Neural cell (in vitro differentiated cells): ENCODE measurements around the gene CACNA1D. TPM values are rescaled to one million over a fixed set of nuclear protein-coding genes. Genes with fewer than 3 reads are reported as not detected.

Experiments used
- H2AFZ ChIP-seq: fragments of 200-600, 300-800 bp; sonication (generic), shearing (Covaris generic); 2 replicates; pipeline ENCODE4 v1.6.0; 2014; ENCODE audit warnings: low read depth, mild to moderate bottlenecking, antibody characterized with exemption, low read length, moderate library complexity
- H3F3A ChIP-seq: fragments of 200-600 bp; shearing (Covaris generic); 2 replicates; pipeline ENCODE4 v1.6.1; 2016; ENCODE audit warnings: mild to moderate bottlenecking, moderate library complexity, mixed read lengths, antibody characterized with exemption, low read length; ENCODE audit not compliant: insufficient read depth, poor library complexity, severe bottlenecking
- H3K27ac ChIP-seq: fragments of 200-600, 300-800 bp; sonication (generic), shearing (Covaris generic); 2 replicates; pipeline ENCODE4 v1.5.1; 2014; ENCODE audit warnings: mild to moderate bottlenecking, low read length, moderate library complexity
- H3K27me3 ChIP-seq: fragments of 300-800, 200-600 bp; sonication (generic), shearing (Covaris generic); 2 replicates; pipeline ENCODE4 v1.6.0; 2014; ENCODE audit warnings: mild to moderate bottlenecking, low read depth, low read length, moderate library complexity; ENCODE audit not compliant: insufficient read depth
- H3K36me3 ChIP-seq: fragments of 300-800, 200-600 bp; sonication (generic), shearing (Covaris generic); 2 replicates; pipeline ENCODE4 v1.5.1; 2014; ENCODE audit warnings: mild to moderate bottlenecking, antibody characterized with exemption, low read length, moderate library complexity; ENCODE audit not compliant: insufficient read depth
- H3K4me2 ChIP-seq: fragments of 300-800, 200-600 bp; sonication (generic), shearing (Covaris generic); 2 replicates; pipeline ENCODE4 v1.6.0; 2014; ENCODE audit warnings: mild to moderate bottlenecking, low read length
- H3K4me3 ChIP-seq: fragments of 300-800, 200-600 bp; sonication (generic), shearing (Covaris generic); 2 replicates; pipeline ENCODE4 v1.5.1; 2014; ENCODE audit warnings: mild to moderate bottlenecking, low read length, moderate library complexity
- H3K79me2 ChIP-seq: fragments of 200-600 bp; shearing (Covaris generic); replicated peaks from 2 replicates; pipeline ENCODE4 v1.6.0; 2014; ENCODE audit warnings: mild to moderate bottlenecking, low read length, moderate library complexity; ENCODE audit not compliant: insufficient read depth
- H3K9ac ChIP-seq: fragments of 300-800, 200-600 bp; sonication (generic), shearing (Covaris generic); 2 replicates; pipeline ENCODE4 v1.6.1; 2016; ENCODE audit warnings: mild to moderate bottlenecking, low read length, mixed read lengths
- H3K9me2 ChIP-seq: fragments of 200-600 bp; shearing (Covaris generic); 2 replicates; pipeline ENCODE4 v1.6.1; 2016; ENCODE audit warnings: mild to moderate bottlenecking, low read length, mixed read lengths; ENCODE audit not compliant: insufficient read depth
- H3K9me3 ChIP-seq: fragments of 200-600, 300-800 bp; sonication (generic), shearing (Covaris generic); 2 replicates; pipeline ENCODE4 v1.6.1; 2016; ENCODE audit warnings: mild to moderate bottlenecking, mixed run types, low read length, moderate library complexity, mixed read lengths
- H4K20me1 ChIP-seq: fragments of 200-600 bp; shearing (Covaris generic); 2 replicates; pipeline ENCODE4 v1.6.1; 2016; ENCODE audit warnings: mild to moderate bottlenecking, mixed run types; ENCODE audit not compliant: insufficient read depth
- CTCF ChIP-seq: fragments of 450-650 bp; IDR thresholded peaks from 2 replicates; pipeline ENCODE4 v1.5.1; 2014; ENCODE audit warnings: antibody characterized with exemption, mild to moderate bottlenecking, moderate library complexity; ENCODE audit not compliant: poor library complexity, severe bottlenecking
- EP300 ChIP-seq: fragments of 450-650 bp; conservative IDR thresholded peaks from 2 replicates; pipeline ENCODE4 v1.6.1; 2014; ENCODE audit warnings: antibody characterized with exemption, mild to moderate bottlenecking, moderate library complexity; ENCODE audit not compliant: poor library complexity, severe bottlenecking
- EZH2 ChIP-seq: fragments of 200-600, 300-800 bp; shearing (Covaris generic), sonication (generic); IDR thresholded peaks from 2 replicates; pipeline ENCODE4 v1.6.1; 2014; ENCODE audit warnings: antibody characterized with exemption, low read length, borderline replicate concordance, mild to moderate bottlenecking; ENCODE audit not compliant: insufficient read depth, poor library complexity, severe bottlenecking
- MXI1 ChIP-seq: fragments of 450-650 bp; conservative IDR thresholded peaks from 2 replicates; pipeline ENCODE4 v1.6.1; 2014; ENCODE audit warnings: antibody characterized with exemption, mild to moderate bottlenecking; ENCODE audit not compliant: poor library complexity, severe bottlenecking
- POLR2AphosphoS5 ChIP-seq: IDR thresholded peaks from 2 replicates; pipeline ENCODE4 v1.6.1; 2012
- RAD21 ChIP-seq: fragments of 450-650 bp; conservative IDR thresholded peaks from 2 replicates; pipeline ENCODE4 v1.6.1; 2014; ENCODE audit warnings: antibody characterized with exemption, mild to moderate bottlenecking, moderate library complexity
- REST ChIP-seq: IDR thresholded peaks from 2 replicates; pipeline ENCODE4 v1.6.1; 2012; ENCODE audit warnings: borderline replicate concordance
- SMC3 ChIP-seq: fragments of 450-650 bp; conservative IDR thresholded peaks from 2 replicates; pipeline ENCODE4 v1.6.1; 2014; ENCODE audit warnings: antibody characterized with exemption, mild to moderate bottlenecking, moderate library complexity; ENCODE audit not compliant: poor library complexity
- TAF1 ChIP-seq: IDR thresholded peaks from 2 replicates; pipeline ENCODE4 v1.6.1; 2012; ENCODE audit warnings: low read depth
- polyA plus RNA-seq: library from polyadenylated mRNA; depleted of rRNA; stranded (reverse); fragments of >200 nt; gene quantifications from 2 replicates; pipeline ENCODE4 v1.2.3, GENCODE V29; 2014

Gene CACNA1D
- polyA plus RNA-seq, 1 donor from 2014 or later, result 22.5 TPM

GRCh38 chr3:53772562-53772961 is 278.2 kb downstream of the CACNA1D start:
- H3F3A ChIP-seq, result no peaks in the 10 kb centered on the region
- no peak overlapping the region for H3K27ac ChIP-seq
- H3K27me3 ChIP-seq, result no peaks in the 10 kb centered on the region
- H4K20me1 ChIP-seq, result no peaks in the 10 kb centered on the region
- no peak overlapping the region for H3K4me2 ChIP-seq
- H3K9me3 ChIP-seq, result no peaks in the 10 kb centered on the region
- H3K9ac ChIP-seq, result no peak overlapping the region
- no peaks in the 10 kb centered on the region for H3K9me2 ChIP-seq
- no peaks in the 10 kb centered on the region for H3K36me3 ChIP-seq
- no peak overlapping the region for H3K4me3 ChIP-seq
- TF ChIP-seq EZH2 (no peak), TAF1 (no peak), RAD21 (no peak), MXI1 (no peak), POLR2AphosphoS5 (no peak), EP300 (no peak), CTCF (no peak), SMC3 (no peak), REST (no peak)
- H3K79me2 ChIP-seq, result no peaks in the 10 kb centered on the region
- no peak overlapping the region for H2AFZ ChIP-seq

GRCh38 chr3:53773021-53773436 is 278.6 kb downstream of the CACNA1D start:
- H3K9me2 ChIP-seq, result no peaks in the 10 kb centered on the region
- H4K20me1 ChIP-seq, result no peaks in the 10 kb centered on the region
- no peak overlapping the region for H3K9ac ChIP-seq
- no peak overlapping the region for H3K4me3 ChIP-seq
- H2AFZ ChIP-seq, result no peak overlapping the region
- H3K27ac ChIP-seq, result no peak overlapping the region
- H3K9me3 ChIP-seq, result no peaks in the 10 kb centered on the region
- no peaks in the 10 kb centered on the region for H3K27me3 ChIP-seq
- TF ChIP-seq MXI1 (no peak), REST (no peak), TAF1 (no peak), RAD21 (no peak), SMC3 (no peak), POLR2AphosphoS5 (no peak), EZH2 (no peak), CTCF (no peak), EP300 (no peak)
- H3K79me2 ChIP-seq, result no peaks in the 10 kb centered on the region
- no peaks in the 10 kb centered on the region for H3F3A ChIP-seq
- no peaks in the 10 kb centered on the region for H3K36me3 ChIP-seq
- H3K4me2 ChIP-seq, result no peak overlapping the region
